Fibroblast of the conjunctiva (primary cell): ENCODE data around the gene KMT2E.

Experiments used
- DNase-seq: peaks from one replicate; pipeline ENCODE4 v3.0.0-alpha.2; 2010; ENCODE audit warnings: low read depth

KMT2E gene

DNA sequence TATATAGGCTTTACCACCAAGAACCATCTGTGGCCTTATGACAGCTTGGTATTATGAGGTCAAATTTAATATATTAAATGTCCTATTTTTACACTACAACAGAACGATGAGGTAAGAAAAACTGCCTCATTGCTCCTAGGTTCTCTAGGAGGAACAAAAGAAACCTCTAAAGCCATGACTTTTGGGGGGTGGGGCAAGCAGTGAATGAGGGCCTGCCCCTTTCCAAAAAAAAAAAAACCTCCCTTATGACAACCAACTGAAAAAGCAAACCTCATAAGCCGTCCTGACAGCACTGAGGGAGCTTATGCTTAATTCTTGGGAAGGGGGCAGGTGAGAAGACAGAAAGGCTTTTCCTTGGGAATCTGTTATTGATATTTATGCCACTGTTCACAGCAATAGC, 116.6 kb downstream of the KMT2E start:
- no peak for DNase-seq

DNA sequence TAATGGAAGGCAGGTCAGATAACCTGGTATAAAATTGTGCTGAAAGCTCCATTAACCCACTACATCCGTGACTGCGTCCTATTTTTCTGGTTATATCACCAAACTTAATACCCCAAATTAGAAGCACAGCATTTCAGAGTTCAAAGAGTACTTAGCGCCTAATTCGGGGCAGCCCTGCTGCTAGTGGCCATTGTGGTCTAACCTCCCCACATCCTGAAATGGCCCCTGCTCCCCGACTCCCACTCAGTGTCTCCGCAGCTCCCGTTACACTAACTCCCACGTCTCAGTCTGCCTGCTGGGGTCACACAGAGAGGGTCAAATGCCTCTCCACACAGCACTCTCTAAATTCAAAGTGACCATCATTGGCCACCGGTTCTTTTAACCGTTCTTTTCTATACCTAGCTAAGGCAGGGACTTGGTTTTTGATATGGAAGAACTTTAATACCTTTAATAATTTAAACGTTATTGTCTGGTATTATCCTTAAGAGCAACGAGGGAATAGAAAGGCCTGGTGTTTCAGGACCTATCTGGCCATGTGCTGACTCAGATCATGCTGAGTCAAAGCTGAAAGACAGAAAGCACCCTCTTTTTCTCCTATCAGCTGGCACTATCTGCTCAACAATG, 117.1 kb downstream of the KMT2E start:
- no peak for DNase-seq

DNA sequence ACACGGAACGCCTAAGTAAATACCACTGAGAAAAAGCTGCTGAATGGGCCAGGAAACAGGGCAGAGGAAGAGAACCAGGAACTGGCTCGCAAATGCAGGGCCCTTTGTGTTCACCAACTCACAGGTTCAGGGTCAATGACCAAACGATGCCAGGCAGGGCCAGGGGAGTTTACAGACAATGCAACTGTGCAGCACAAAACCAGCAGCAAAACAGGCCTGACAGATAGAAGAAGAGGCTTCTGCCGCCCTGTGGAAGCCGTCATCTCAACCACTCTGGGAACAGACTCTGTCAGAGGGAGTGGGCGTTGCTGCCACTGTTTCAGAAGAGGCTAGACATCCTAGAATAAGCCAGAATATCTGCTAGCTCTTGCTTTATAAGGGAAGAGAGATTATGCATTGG, 117.9 kb downstream of the KMT2E start:
- no peak for DNase-seq

DNA sequence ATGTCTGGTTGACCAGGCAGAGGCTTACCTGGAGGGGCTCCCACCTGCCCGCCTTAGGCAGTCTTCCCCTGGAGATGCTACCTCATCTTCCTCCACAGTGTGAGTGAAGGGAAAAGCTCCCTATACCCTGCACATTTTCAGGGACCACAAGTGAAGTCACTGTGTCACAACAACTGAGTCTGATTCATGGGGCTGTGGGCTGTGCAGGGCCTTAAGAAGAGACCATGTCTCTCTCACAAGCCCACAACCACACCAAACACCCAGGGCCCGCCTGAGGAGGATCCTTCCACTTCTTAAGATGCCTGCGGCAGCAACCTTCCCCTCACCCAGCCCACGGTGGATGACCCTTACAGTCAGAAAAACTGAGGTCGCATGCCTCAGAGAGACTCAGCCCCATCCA, 118.3 kb downstream of the KMT2E start:
- DNase-seq: no peak

DNA sequence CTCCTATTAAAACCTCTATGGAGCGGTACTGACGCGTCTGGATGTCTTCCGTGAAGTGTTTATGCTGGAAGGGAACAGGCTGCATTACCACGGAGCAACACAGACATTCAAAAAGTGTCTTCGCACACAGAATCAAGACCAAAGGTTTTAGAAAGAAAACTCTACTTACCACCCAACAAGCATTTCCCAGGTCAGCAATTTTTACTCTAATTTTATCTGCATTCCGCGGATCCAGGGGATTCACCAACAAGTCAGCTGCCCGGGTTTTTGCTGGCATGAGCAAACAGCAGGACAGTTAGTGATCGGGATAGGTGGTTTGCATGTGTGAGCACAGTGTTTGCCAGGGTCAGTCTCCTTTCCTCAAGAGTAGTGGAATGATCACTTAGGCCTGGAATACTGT, 118.8 kb downstream of the KMT2E start:
- no peak for DNase-seq

DNA sequence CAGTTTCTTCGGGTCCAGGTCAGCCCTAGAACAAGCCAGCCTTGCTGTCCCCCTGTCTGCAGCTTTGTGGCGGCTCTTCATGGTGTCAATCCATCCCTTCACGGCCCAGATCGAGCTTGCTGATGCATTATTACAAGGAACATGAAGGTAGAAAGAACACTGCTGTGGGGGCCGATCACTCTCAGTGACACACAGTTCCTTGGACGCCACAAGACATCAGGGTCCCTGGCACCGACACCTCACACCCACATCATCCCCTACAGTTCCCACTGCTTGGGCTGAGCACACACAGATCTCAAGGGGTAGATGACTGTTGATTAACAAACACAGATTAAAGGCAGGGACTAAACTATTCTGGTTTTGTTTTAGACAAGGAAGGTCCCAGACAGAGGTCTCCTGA, 119.4 kb downstream of the KMT2E start:
- DNase-seq: no peak

DNA sequence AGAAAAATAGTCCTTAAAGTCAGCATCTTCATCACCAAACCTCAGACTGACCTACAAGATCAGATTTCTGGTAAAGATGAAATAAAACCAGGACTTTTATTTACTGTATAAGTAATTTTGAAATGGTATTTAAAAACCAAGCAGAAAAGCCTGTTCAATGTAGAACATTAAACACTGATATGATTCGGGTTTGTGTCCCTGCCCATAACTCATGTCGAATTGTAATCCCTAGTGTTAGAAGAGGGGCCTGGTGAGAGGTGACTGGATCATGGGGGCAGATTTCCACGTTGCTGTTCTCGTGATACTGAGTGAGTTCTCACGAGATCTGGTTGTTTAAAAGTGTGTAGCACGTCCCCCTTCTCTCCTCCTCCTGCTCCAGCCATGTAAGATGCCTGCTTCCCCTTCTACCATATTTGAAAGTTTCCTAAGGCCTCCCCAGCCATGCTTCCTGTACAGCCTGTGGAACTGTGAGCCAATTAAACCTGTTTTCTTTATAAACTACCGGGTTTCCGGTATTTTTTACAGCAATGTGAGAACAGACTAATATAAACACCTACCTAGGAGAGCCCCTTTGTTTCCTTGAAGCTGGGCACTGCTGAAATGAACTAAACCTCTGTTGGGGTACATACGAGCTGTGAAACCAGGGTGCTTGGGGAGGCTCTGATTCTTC, 120.1 kb downstream of the KMT2E start:
- no peak for DNase-seq

DNA sequence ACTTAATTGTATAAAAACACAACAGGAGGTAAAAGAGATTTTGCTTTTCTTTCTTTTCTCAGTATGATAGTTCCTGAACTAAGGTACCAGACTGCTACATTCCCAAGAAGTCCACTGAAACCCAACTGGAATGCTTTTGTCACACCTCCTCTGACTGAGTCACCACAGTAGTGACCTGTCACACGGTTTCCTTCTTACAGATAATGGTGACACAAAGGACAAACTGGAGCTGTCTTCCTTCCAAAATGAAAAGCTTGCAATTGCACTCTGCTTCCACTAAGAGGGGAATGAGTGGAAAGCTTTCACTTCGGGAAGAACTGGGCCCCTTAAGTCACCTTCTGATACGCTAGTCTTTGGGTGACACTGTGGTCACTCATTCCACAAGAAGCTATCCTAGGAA, 122.2 kb downstream of the KMT2E start:
- no peak for DNase-seq

DNA sequence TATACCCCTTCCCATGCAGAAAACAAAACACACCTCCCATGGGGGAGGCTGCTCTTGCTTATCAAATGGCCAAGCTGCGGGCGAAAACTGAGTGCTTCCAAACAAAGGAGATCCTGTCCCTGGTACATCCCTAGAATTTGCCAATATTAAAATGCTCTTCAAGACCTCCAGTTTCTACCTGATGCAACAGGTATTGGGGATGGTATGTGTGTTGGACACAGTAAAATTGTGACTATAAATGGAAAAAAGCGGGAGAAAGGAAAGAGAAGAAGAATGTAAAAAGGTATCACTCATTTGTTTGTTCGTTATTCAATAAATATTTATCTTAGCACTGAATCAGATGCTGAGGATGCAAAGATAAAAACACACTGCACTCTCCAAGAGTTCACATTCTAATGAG, 123.9 kb downstream of the KMT2E start:
- no peak for DNase-seq

DNA sequence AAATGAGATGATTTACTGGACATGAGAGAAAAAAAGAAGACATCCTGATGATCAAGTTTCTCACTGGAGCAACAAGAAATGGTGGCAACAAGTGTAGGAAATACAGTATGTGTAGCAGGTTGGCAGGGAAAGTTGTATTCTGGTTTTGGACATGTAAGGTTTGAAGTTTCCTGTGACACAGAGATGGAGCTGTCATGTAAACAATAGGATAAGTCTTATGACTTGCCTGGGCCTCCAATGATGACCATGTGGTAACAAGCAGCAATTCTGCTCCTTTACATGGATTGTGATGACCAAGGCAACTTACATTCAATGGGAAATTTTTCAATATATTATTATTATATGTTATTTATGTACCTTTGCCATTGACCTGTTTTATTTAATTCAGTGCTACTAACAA, 125.4 kb downstream of the KMT2E start:
- no peak for DNase-seq

DNA sequence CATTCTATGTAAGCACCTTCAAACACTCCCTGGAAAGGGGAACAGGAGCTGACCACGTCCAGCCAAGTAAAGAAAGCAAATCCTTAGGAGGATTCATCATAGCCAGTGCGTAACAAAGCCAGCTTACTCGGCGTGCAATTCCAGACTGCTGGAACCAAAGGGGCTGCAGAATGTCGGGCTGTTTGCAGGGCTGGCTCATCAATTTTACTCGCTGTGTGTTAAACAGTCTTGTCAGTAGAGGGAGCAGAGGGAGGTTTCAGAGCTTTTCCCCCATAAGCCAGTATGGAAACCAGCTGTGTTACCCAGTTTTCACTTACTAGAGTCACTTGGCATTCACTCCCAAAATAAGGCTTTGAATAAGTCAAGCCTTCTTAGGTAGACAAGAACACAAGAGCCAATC, 127.1 kb downstream of the KMT2E start:
- peak; percentile 38 for DNase-seq

DNA sequence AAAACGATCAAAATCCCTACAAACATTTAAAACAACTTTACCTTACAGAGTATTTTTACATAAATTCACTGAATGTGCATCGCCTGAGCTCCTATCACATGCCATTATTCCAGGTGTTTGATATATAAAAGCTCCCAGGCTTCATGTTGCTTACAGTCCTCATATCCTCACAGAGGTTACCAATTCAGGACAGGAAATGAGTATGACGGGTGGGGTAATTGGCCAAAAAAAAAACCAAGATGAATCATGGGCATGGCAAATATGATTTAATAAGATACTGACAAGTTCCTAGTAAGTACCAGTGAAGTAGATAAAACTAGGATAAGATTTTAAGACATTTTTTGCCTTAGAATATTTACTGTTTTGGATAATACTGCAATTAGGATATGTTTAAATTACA, 135.8 kb downstream of the KMT2E start:
- no peak for DNase-seq

DNA sequence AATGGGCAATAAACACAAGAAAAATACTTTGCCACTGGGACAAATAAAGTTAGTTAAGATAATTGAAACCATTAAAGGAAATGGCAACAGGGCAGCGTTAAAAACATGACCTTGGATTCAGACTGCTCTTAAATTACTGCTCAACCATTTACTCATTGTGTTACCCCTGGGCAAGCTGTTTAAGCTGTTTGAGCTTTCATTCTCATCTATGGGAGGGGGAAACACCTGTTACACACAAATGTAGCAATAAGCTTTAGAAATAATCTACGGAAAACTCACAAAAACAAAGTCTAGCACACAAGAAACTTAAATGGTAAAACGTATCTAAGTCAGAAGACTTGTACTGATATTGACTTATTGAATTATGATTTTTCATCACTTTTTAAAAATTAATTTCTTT, 137.1 kb downstream of the KMT2E start:
- DNase-seq: no peak

DNA sequence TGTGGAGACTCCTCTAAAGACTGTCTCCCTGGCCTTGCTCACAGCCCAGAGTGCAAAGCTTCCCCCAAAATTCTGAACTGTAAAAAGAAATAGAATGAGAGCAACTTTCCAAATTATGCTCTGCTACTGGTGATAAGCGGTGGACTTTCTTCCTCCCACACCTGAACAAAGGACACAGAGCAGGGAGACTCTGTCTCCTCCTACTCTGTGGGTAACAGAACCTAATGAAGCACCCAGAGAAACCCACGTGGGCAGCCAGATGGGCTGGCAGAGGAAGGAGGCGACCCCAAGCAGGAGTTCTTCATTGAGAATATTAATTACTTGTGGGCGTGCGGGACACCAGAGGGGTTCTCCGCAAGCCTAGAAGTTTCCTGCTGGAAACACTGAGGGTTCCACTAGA, 139.5 kb downstream of the KMT2E start:
- DNase-seq: no peak

DNA sequence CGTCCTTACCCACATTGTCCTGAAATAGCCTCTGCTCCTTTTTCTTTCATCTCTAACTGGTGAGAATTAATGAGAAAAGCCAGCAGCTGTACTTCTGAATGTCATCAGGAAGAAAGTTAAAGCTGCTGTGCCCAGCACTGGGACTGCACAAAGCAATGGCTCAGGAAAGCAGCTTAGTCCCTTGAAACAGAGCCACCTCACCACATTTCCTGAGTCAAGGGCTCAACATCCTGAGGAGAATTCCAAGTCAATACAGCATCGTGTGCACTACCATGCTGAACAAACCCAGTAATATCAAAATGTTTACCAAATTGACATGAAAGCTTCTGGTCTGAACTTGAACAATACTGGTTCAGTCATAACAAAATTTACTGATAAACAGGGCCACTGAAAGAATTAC, 140.1 kb downstream of the KMT2E start:
- no peak for DNase-seq

DNA sequence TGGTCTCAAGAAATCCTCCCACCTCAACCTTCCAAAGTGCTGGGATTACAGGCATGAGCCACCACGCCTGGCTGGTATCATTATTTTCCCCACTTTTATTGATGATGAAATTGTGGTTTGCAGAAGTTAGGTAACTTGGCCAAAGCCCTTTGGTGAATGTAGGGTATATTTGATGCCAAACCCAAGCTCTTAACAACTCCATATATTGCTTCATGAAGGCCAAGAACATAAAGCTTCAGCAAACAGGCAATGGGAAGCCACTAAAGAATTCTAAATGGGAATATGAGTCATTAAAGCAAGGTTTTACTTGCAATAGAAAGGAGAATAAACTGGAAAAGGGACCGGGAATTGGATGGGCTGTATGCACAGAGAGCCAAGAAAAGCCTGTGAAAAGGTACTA, 142.7 kb downstream of the KMT2E start:
- no peak for DNase-seq

DNA sequence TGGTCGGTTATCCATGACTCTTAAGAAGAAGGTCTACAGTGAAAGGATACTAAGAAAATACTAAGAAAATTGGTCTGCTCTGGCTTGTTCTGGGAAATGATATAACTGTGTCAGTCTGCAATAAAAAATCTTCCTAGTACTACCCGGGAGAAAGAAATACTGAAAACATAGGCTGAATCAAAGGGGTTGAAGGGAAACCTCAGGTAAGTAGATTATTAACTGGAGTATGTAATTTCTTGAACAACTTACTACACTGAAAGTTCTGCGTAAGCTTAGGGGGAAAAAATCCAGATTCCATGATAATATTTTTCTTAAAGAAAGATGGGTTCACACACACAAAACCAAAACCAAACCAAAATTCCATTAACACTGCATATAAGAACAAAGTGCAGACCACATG, 143.3 kb downstream of the KMT2E start:
- DNase-seq: no peak

DNA sequence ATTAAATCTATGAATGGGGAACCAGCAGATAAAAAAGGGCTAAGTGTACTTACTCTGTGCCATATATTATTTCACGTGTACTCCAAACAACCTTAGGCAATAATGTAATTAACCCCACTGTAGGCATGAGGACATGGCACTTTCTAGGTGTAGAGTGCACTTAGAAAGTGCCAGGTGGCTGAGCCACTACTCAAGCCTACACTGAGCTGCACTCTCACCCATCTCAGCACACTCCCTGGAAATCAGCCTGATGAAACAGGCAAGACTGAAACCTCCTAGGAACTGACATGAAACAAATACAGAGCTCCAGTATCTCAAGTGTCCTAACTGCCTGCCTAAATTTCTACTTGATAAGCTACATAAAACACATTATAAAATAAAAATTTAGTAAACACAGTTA, 147.4 kb downstream of the KMT2E start:
- no peak for DNase-seq
